A673 (cell line): ENCODE data around the gene ETFB.

Source experiments
- EZH2 ChIP-seq: fragments of 200-600 bp; sonication (generic); IDR thresholded peaks from 2 replicates; pipeline ENCODE4 v1.6.1; 2017; ENCODE audit warnings: borderline replicate concordance, low read depth, mild to moderate bottlenecking, mixed read lengths, antibody characterized with exemption, low read length; ENCODE audit not compliant: poor library complexity, severe bottlenecking
- TF ChIP-seq, protein P1 (sequence below): fragments of 300-800, 200-600 bp; sonication (generic); conservative IDR thresholded peaks from 2 replicates; pipeline ENCODE4 v1.5.1; 2017; ENCODE audit warnings: low read depth, mild to moderate bottlenecking, antibody characterized with exemption, low read length, moderate library complexity, mixed read lengths

DNA sequence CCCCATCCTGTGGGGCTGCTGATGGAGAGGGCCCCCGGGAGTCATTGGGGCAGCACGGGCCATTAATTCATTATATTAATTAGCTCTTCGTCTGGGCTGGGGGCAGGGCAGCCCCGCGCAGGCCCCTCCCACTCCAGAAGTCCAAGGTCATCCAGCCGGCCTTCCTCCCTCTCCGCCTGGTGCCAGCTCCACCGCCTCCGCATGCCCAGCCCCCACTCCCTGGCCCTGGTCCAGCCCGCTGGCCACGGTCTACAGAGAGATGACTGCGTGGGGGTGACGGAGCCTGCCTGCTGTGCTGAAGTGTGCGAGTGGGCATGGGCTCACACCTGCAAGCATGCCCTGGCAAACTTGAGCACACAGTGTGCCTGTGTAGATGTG lies 45.9 kb downstream of the ETFB start:
- TF ChIP-seq, protein P1, sequence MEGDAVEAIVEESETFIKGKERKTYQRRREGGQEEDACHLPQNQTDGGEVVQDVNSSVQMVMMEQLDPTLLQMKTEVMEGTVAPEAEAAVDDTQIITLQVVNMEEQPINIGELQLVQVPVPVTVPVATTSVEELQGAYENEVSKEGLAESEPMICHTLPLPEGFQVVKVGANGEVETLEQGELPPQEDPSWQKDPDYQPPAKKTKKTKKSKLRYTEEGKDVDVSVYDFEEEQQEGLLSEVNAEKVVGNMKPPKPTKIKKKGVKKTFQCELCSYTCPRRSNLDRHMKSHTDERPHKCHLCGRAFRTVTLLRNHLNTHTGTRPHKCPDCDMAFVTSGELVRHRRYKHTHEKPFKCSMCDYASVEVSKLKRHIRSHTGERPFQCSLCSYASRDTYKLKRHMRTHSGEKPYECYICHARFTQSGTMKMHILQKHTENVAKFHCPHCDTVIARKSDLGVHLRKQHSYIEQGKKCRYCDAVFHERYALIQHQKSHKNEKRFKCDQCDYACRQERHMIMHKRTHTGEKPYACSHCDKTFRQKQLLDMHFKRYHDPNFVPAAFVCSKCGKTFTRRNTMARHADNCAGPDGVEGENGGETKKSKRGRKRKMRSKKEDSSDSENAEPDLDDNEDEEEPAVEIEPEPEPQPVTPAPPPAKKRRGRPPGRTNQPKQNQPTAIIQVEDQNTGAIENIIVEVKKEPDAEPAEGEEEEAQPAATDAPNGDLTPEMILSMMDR, result no peak
- TF ChIP-seq EZH2, result no peak
